Bronchial epithelial cell (primary cell): ENCODE measurements around the gene INPP5F. TPM values are rescaled to one million over a fixed set of nuclear protein-coding genes. Genes with fewer than 3 reads are reported as not detected.

Source experiments
- DNase-seq: peaks from one replicate; pipeline ENCODE4 v3.0.0-alpha.2; 2010; ENCODE audit warnings: low read depth
- FAIRE-seq: peaks from 2 replicates; lab custom pipeline; 2011; peaks lifted over from hg19 to GRCh38; lab: Jason Lieb, UNC
- H3K27me3 ChIP-seq: 2 replicates; pipeline ENCODE4 v1.5.1; 2011; ENCODE audit warnings: low read length; ENCODE audit not compliant: control insufficient read depth, insufficient read depth
- H3K36me3 ChIP-seq: 2 replicates; pipeline ENCODE4 v1.5.1; 2011; ENCODE audit warnings: low read length; ENCODE audit not compliant: control insufficient read depth, insufficient read depth
- H3K4me3 ChIP-seq: 2 replicates; pipeline ENCODE4 v1.5.1; 2011; ENCODE audit warnings: mild to moderate bottlenecking, low read depth, low read length, control low read depth
- CTCF ChIP-seq: IDR thresholded peaks from 2 replicates; pipeline ENCODE4 v1.5.1; 2011; ENCODE audit warnings: mild to moderate bottlenecking, moderate library complexity, low read length, control low read depth, inconsistent platforms; ENCODE audit not compliant: insufficient read depth, severe bottlenecking
- total RNA-seq: library from RNA; depleted of rRNA; stranded (reverse); fragments of >200 nt; gene quantifications from 2 replicates; pipeline ENCODE4 v1.2.1, GENCODE V29; 2014

Gene INPP5F
- total RNA-seq, 1 donor from 2014 or later = 11.6 TPM

- DNase-seq (no peak), FAIRE-seq (no peak)
- H3K27me3 ChIP-seq = no peaks in the 10 kb centered on the region
- TF ChIP-seq CTCF = no peak
- H3K4me3 ChIP-seq = no peak overlapping the region
- no peaks in the 10 kb centered on the region for H3K36me3 ChIP-seq
These were observed 27.5 kb downstream of the INPP5F start for GRCh38 chr10:119753309-119753708.

- FAIRE-seq = no peak
- Histone ChIP-seq H3K36me3 (no peaks in the 10 kb centered on the region), H3K27me3 (no peaks in the 10 kb centered on the region), H3K4me3 (no peak overlapping the region)
- no peak for DNase-seq
- no peak for TF ChIP-seq CTCF
These were observed 28.2 kb downstream of the INPP5F start for GRCh38 chr10:119754085-119754484.

- H3K4me3 ChIP-seq = no peak overlapping the region
- TF ChIP-seq CTCF = no peak
- DNase-seq (no peak), FAIRE-seq (no peak)
- no peaks in the 10 kb centered on the region for H3K36me3 ChIP-seq
- H3K27me3 ChIP-seq = no peaks in the 10 kb centered on the region
These were observed 29.1 kb downstream of the INPP5F start for GRCh38 chr10:119754936-119755335.

- Histone ChIP-seq H3K27me3 (no peaks in the 10 kb centered on the region), H3K36me3 (no peaks in the 10 kb centered on the region), H3K4me3 (no peak overlapping the region)
- FAIRE-seq (no peak), DNase-seq (no peak)
- no peak for TF ChIP-seq CTCF
These were observed 29.6 kb downstream of the INPP5F start for GRCh38 chr10:119755446-119755845.

- FAIRE-seq (no peak), DNase-seq (no peak)
- Histone ChIP-seq H3K4me3 (no peak overlapping the region), H3K27me3 (no peaks in the 10 kb centered on the region), H3K36me3 (no peaks in the 10 kb centered on the region)
- no peak for TF ChIP-seq CTCF
These were observed 32.8 kb downstream of the INPP5F start for GRCh38 chr10:119758448-119759195.

GRCh38 chr10:119759832-119760231, 34.0 kb downstream of the INPP5F start:
- no peak overlapping the region for H3K4me3 ChIP-seq
- H3K27me3 ChIP-seq = no peaks in the 10 kb centered on the region
- no peak for FAIRE-seq
- TF ChIP-seq CTCF = no peak
- DNase-seq = no peak
- H3K36me3 ChIP-seq = no peaks in the 10 kb centered on the region
